Ovary (tissue), 3 donors: ENCODE measurements around the gene TMEM59L.

ENCODE experiments used
- CTCF ChIP-seq, 3 donors: fragments of 450-650 bp in 2 of 3; fragments of 200-600 bp in 1 of 3; IDR thresholded peaks; one replicate each; pipeline versions ENCODE4 v1.5.1 to v1.8.0; 2016 to 2022; ENCODE audit warnings: antibody characterized with exemption in 3 of 3, mild to moderate bottlenecking in 1 of 3
- EP300 ChIP-seq: sonication (generic); formaldehyde crosslinking; IDR thresholded peaks from one replicate; pipeline ENCODE4 v1.6.1; 2017; ENCODE audit warnings: antibody characterized with exemption
- donor health status: DM: no; HTN: no; CAD: no.

GRCh38 chr19:18594824-18595373 is 17.8 kb upstream of the TMEM59L start:
- TF ChIP-seq EP300 (no peak), CTCF (IDR thresholded peaks at IDR 0.05) (no peak)
